ENCODE measurements around the gene ARHGAP12.
"Not testable (repeated sequence)": the region's sequence is repeated elsewhere in the genome, so short reads cannot be mapped to it uniquely, and the experiment has no call there.

ARHGAP12 gene, protein sequence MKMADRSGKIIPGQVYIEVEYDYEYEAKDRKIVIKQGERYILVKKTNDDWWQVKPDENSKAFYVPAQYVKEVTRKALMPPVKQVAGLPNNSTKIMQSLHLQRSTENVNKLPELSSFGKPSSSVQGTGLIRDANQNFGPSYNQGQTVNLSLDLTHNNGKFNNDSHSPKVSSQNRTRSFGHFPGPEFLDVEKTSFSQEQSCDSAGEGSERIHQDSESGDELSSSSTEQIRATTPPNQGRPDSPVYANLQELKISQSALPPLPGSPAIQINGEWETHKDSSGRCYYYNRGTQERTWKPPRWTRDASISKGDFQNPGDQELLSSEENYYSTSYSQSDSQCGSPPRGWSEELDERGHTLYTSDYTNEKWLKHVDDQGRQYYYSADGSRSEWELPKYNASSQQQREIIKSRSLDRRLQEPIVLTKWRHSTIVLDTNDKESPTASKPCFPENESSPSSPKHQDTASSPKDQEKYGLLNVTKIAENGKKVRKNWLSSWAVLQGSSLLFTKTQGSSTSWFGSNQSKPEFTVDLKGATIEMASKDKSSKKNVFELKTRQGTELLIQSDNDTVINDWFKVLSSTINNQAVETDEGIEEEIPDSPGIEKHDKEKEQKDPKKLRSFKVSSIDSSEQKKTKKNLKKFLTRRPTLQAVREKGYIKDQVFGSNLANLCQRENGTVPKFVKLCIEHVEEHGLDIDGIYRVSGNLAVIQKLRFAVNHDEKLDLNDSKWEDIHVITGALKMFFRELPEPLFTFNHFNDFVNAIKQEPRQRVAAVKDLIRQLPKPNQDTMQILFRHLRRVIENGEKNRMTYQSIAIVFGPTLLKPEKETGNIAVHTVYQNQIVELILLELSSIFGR

DNA sequence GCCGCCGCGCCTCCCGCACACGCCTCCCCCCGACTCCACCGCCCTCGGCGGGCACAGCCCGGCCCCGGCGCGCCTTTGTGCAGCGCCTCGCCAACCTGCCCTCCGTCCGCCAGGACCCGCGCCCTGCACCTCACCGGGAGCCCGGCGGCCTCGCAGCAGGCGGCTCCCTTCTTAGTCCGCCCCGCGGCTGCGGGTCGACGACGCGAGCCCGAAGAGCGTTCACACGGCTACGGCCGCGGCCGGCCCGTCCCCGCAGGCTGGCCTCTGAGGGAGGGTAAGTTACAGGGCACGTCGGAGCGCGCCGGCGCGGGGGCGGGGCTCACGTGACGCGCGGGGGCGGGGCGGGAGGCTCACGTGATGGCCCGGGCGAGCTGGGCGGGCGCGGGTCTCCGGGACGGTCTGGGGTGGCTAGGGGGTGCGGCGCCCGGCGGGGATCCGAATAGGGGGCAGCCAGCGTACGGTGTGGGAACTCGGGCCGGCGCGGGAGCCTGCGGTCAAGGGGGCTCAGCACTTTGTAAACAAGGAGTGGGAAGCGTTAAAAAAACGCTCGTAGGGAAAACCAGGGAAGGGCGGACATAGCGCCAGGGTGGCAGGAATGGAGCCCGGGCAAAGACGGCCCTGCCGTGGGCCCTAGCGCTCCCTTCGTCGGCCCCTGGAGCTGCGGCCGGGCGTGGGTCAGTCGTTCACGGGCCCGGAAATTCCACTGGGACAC is at the start of gene ARHGAP12:
ARHGAP12 (minus strand) TSS at position 283 of the 712 bp plus-strand sequence. CDS start 19,976 bp downstream, outside the sequence.
- DNase-seq (ENCODE audit: low read depth in 2 of 3, low spot score in 2 of 3), result peak; percentile 49 to 72 (median 60)

DNA sequence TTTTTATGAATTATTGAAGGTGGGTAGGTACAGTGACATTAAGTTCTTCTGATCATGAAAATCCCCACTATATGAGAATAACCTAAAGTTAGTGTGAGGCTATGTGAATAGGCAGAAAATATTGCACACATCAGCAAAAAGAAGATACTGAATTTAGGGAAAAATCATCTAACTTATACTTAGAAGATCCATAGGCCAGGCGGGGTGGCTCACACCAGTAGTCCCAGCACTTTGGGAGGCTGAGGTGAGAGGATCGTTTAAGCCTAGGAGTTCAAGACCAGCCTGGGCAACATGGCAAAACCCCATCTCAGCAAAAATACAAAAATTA is 49.5 kb upstream of the ARHGAP12 start:
- DNase-seq (ENCODE audit: low read depth in 2 of 3, low spot score in 2 of 3), result no peak

DNA sequence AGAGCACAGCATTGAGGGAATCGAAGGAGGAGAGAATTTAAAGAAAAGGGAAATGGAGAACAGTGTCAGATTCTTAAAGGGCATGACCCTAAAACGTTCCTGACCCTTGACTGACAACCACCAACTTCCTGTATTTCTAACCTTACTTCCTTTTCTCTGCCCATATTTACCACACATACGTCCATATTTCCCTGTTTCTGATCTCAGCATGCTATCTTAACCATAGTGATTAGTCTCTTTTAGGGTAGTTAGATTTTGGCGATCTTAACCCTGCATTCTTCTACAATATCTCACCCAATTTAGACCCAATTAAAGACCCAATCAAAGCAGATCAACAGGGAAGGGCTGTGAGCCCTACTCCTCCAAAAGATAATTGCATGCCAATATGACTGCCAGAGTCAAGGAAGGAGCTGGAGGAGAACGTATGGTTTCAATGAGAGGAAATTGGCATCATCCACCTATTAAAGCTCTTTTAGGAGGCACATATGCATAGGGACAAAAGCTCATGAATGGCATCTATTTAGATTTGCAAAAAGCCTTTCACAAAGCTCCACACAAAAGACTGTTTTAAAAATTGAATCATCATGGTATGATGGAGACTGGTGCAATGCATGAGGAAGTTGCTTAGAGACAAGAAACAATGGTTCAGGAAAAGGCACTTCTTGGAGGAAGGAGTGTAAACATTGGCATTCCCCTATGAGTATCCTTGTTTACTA is 49.0 kb upstream of the ARHGAP12 start:
- no peak for DNase-seq (ENCODE audit: low read depth in 2 of 3, low spot score in 2 of 3)

DNA sequence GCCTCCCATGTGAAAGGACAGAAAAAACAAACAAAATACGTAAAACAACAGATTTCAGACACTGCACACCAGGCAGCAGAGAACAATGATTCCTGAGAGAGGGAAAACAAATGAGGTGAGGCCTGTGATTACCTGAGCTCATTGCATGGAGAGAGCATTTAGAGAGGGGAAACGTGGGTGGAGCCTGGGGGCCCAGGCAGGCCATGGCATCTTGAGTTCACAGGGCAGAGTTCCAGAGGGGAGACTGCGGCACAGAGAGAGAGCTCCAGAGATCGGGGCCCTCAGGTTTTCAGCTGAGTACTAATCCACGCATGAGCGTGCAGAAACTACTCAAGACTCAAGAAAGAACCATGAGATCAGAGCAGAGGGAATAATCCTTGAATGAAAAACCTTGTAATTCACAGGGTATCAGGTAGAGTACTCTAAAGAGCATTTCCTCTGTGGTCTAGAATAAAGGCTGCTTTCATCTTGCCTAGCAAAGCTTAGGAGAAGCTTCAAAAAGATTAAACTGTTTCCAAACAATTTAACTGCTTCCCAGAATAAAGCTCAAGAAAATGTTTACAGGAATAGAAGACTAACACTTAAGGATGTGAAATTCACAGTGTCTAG is 46.6 kb upstream of the ARHGAP12 start:
- no peak for DNase-seq (ENCODE audit: low read depth in 2 of 3, low spot score in 2 of 3)

DNA sequence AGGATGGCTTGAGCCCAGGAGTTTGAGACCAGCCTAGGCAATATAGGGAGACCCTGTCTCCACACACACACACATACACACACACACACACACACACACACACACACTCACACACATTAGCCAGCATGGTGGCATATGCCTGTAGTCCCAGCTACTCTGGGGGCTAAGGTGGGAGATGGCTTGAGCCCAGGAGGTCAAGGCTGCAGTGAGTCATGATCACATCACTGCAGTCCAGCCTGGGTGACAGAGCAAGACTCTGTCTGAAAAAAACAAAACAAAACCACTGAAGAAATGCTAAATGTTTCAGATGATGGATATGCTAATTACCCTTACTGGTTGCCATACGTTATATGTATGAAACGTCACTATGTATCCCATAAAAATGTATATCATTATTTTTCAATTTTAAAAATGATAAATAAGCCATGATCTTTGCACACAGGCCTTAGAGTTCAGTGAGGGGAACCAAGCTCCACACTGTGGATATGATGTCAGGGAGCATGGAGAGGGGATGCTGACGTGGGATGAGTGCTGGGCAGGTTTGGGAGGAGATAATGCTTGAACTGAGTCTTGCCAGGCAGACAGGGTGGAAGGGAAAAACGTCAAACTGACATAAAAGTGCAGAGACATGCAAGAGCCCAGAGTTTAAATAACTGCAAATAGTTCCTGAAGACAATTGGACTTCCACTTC is 45.9 kb upstream of the ARHGAP12 start:
- DNase-seq (ENCODE audit: low read depth in 2 of 3, low spot score in 2 of 3), result no peak

DNA sequence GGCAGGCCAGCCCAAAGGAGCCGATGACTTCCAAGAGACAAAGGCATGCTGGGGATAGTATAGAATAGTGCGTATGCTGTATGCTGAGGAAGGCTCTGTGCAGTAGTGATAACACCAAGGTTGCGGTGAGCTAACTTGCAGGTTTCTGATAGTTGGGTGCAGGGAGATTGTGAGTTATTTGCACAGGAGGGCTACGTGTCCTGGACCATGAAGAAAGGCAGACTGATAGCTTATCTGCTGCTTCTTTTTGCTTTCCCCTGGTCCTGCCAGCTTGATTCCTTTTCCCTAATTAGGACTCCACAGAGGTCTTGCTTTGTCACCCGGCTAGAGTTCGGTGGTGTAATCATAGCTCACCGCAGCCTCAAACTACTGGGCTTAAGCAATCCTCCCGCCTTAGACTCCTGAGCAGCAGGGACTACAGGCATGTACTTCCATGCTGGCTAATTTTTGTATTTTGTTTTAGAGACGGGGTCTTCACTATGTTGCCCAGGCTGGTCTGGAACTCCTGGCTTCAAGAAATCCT is 43.9 kb upstream of the ARHGAP12 start:
- no peak for DNase-seq (ENCODE audit: low read depth in 2 of 3, low spot score in 2 of 3)

DNA sequence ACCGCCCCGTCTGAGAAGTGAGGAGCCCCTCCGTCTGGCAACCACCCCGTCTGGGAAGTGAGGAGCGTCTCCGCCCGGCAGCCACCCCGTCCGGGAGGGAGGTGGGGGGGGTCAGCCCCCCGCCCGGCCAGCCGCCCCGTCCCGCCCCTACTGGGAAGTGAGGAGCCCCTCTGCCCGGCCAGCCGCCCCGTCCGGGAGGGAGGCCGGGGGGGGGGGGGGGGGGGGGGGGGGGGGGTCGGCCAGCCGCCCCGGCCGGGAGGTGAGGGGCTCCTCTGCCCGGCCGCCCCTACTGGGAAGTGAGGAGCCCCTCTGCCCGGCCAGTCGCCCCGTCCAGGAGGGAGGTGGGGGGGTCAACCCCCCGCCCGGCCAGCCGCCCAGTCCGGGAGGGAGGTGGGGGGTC is 41.2 kb upstream of the ARHGAP12 start:
- not testable (repeated sequence) for DNase-seq (ENCODE audit: low read depth in 2 of 3, low spot score in 2 of 3)

DNA sequence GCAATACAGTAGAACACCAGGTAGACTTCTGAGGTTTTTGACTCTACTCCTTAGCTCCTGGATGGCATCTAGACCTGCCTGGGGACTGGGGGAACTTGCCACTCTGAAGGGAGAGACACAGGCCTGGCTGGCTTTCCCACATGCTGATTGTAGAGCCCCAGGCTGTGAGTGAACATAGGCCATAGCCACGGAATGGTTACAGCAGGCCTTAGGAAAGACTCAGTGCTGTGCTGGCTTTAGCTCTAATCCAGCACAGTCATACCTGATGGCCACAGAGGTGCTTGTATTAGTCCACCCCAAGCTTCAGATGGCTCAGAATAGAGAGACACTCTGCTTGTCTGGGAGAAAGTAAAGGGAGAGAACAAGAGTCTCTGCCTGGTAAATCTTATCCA is 35.0 kb upstream of the ARHGAP12 start:
- DNase-seq (ENCODE audit: low read depth in 2 of 3, low spot score in 2 of 3), result no peak

DNA sequence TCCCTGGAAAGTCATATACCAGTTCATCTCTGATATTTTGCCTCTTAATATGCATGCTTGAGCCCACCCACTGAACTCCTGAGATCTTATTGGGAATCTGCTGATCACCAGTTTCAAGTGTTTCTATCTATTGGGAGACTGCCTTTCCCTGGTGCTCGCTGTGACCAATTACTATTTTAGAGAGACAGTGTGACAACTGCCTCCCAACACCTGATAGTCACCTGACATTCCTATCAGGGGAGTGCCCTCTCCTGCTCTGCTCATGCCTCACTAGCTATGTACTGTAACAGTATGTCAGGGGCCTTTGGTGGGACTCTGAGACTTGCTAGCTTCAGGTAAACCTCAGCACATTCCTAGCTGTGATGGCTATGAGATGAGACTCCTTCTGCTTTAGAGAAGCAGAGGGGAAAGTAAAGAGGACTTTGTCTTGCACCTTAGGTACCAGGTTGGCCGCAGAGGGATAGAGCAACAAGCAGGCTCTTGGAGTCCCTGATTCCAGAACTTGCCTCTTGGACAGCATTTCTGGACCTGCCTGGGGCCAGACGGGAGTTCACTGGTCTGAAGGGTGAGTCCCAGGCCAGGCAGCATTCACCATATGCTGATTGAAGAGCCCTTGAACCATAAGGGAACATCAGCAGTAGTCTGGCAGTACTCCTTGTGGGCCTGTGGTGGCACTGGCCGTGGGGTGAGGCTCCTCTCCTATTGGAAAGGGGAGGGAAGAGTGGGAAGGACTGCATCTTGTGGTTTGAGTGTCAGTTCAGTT is 34.4 kb upstream of the ARHGAP12 start:
- no peak for DNase-seq (ENCODE audit: low read depth in 2 of 3, low spot score in 2 of 3)

DNA sequence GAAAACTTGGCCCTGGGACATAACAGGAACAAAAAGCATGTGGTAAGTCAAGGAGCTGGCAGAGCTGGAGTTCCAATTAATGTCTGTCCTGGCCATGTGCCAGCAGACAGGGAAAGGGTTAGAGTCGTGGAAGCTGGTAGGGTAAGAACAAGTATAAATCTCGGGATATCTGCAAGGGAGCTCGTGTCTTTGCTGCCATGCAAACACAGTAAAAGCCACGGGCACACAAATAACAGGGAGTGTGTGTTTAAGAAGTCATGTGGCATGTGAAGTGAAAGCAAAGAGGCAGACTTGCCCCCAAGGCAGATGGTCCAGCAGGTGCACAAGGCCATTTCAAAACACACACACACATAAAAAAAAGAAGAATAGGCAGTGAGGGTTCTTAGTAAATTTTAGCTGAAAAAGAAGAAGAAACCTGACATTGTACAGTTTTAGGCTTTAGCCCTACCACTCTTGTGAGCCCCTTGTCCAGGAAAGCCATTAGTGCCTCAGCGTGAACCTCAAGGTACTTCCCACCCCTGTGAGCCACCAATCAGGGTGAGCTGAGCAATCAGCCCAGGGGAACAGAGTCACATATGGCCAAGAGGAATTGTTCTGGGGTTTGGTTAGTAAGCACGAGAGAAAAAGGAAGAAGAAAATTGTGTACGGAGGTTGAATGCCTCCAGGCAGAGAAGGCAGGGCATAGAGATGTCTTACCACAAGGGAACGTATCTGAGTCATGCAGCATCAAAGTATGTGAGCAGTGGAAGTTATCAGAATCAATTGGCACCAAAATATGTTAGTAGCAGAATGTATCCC is 32.8 kb upstream of the ARHGAP12 start:
- DNase-seq (ENCODE audit: low read depth in 2 of 3, low spot score in 2 of 3), result peak in 1 of 3 experiments; percentile 2

DNA sequence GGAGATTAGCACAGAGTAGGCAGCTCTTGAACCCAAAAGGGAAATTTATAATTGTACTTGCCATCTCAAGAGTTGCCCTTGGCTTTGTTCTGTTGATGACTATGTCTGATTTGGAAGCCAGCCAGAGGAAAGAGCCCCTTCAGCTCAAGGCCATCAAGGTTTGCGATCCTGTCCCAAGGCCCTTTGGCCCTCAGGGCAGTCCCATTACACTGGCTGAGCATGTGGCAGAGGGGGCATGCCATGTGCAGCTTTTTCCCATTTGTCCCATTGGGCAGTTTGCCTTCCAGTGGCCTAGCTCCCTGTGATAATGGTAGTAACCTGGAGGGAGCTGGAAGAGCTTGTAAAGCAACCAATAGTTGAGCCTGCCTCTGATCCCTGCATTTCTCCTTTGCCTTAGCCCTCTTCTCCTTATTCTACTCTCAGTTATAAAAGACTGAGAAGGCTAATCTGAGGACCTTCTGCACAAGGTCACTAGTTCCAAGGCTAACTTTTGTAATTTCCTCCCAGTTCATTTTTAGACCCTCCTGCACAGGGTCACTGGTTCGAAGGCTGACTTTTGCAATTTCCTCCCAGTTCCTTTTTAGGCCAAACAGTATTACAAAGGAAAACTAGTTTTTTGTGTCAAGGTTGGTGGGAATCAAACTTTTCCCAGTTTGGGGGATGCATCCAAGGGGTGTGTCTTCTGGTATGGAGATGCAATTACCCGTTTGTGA is 31.0 kb upstream of the ARHGAP12 start:
- DNase-seq (ENCODE audit: low read depth in 2 of 3, low spot score in 2 of 3), result no peak

DNA sequence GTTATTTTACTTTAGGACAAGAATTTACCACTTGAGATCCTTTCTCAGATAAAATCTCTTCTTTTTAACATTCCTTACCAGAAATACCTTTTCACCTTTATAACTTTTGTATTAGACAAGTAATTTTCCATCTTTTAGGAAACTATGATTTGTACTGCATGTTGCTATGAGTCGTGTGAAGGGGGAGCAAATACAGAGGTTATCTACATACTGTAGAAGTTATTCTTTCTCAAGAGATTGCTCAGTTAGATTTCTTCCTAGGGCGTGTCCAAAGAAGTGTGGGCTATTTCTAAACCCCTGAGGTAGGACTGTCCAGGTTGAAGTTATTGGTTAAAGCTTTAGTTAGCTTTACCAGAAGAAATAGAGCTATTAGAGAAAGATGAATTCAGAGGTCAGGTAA is 30.2 kb upstream of the ARHGAP12 start:
- DNase-seq (ENCODE audit: low read depth in 2 of 3, low spot score in 2 of 3), result no peak

DNA sequence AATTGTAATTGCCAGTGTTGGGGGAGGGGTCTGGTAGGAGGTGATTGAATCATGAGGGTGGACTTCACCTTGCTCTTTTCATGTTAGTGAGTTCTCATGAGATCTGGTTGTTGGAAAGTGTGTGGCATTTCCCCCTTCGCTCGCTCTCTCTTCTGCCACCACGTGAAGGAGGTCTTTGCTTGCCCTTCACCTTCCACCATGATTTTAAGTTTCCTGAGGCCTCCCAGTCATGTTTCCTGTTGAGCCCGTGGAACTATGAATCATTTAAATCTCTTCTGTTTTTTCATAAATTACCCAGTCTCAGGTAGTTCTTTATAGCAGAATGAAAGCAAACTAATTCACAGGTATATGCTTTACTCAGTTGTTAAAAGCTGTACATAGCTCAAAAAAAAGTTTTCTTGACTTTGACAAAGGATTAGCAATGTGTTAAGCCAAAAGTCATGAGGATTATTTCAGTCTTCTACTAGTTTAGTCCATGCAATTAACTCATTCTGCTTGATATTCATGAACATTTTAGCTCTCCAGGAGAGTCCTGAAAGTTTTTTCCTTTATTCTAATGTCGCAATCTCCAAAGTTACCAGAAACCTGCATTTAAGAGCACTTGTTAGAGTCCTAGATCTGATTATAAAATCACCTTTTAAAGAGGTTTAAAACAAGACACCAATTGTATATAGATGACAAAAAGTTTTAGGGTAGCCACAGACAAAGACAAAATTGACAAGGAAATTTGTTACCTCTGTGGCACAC is 27.7 kb upstream of the ARHGAP12 start:
- no peak for DNase-seq (ENCODE audit: low read depth in 2 of 3, low spot score in 2 of 3)

DNA sequence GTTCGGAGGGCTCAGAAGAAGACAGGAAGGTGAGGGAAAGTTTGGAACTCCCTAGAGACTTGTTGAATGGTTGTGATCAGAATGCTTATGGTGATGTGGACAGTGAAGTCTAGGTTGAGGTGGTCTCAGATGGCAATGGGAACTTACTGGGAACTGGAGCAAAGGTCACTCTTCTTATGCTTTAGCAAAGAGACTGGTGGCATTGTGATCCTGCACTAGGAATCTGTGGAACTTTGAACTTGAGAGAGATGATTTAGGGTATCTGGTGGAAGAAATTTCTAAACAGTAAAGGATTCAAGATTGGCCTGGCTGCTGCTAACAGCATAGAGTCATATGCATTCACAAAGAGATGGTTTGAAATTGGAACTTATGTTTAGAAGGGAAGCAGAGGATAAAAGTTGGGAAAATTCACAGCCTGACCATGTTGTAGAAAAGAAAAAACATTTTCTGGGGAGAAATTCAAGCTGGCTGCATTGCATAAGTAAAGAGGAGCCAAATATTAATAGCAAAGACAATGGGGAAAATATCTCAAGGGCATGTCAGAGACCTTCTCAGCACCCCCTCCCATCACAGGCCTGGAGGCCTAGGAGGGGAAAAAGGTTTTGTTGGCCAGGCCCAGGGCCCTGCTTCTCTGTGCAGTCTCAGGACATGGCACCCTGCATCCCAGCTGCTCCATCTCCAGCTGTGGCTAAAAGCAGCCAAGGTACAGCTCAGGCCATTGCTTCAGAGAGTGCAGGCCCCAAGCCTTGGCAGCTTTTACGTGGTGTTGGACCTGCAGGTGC is 26.0 kb upstream of the ARHGAP12 start:
- no peak for DNase-seq (ENCODE audit: low read depth in 2 of 3, low spot score in 2 of 3)

DNA sequence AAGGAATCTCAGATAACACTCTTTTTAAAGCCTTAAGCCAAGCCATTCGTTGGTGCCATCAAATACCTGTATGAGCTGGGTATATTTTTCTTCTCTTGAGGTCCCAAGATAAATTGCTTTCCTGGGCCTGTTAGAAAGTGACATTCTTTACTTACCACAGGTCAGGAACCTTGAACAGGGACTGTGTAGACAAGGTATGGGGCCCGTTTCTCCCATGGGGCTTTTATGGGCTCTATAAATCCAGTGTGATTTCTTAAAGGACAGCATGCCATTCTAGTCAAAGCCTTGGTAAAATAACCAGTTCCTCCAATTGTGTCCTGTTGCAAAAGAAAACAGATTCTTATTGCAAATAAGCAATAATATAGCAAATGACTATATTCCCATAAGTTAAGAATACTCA is 24.8 kb upstream of the ARHGAP12 start:
- DNase-seq (ENCODE audit: low read depth in 2 of 3, low spot score in 2 of 3), result no peak

DNA sequence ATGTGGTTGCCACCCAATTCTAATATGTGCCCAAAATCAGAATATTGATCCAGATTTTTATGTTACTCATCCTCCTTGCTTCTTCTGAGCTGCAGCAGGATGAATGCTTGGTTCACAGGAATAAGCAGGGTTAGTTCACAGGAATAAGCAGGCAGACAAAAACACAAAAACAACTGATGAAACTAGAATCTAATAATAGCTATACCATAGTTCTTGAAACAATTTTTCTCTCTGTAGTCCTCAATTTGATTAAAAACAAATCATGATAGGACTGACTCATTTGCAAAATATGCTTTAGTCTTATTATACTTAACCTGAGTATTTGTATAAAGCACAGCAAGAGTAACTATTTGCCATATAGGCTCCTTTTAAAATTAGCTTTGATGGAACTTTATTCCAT is 24.4 kb upstream of the ARHGAP12 start:
- no peak for DNase-seq (ENCODE audit: low read depth in 2 of 3, low spot score in 2 of 3)

Measured in activated CD8-positive, alpha-beta memory T cell treated with anti-CD3 and anti-CD28 coated beads for 48 hours (primary cell).